Mesendoderm (in vitro differentiated cells): ENCODE results near the gene CTAG1B.
"Not testable (repeated sequence)": the region's sequence is repeated elsewhere in the genome, so short reads cannot be mapped to it uniquely, and the experiment has no call there.

Source experiments
- DNase-seq: peaks from one replicate; pipeline ENCODE4 v3.0.0; 2013
- H2AK5ac ChIP-seq: 2 replicates; pipeline ENCODE4 v1.6.1; 2013; ENCODE audit warnings: low read length, inconsistent platforms
- H2BK120ac ChIP-seq: 2 replicates; pipeline ENCODE4 v1.6.1; 2013; ENCODE audit warnings: low read depth, mild to moderate bottlenecking, low read length, moderate library complexity, mixed read lengths
- H2BK15ac ChIP-seq: replicated peaks from 2 replicates; pipeline ENCODE4 v1.6.1; 2013; ENCODE audit warnings: low read depth, mild to moderate bottlenecking, moderate library complexity
- H2BK5ac ChIP-seq: 2 replicates; pipeline ENCODE4 v1.6.1; 2013; ENCODE audit warnings: low read length, inconsistent platforms
- H3K18ac ChIP-seq: 2 replicates; pipeline ENCODE4 v1.6.1; 2013; ENCODE audit warnings: mild to moderate bottlenecking, low read length, mixed read lengths
- H3K23ac ChIP-seq: one replicate; pipeline ENCODE4 v1.6.1; 2013; ENCODE audit warnings: low read length
- H3K27ac ChIP-seq: 2 replicates; pipeline ENCODE4 v1.5.1; 2013; ENCODE audit warnings: low read depth, mild to moderate bottlenecking, inconsistent platforms, low read length, moderate library complexity
- H3K27me3 ChIP-seq: 2 replicates; pipeline ENCODE4 v1.6.1; 2013; ENCODE audit warnings: low read length, control low read depth, mild to moderate bottlenecking, inconsistent platforms; ENCODE audit not compliant: insufficient read depth, poor library complexity
- H3K36me3 ChIP-seq: 2 replicates; pipeline ENCODE4 v1.6.1; 2013; ENCODE audit warnings: low read length, inconsistent platforms; ENCODE audit not compliant: control insufficient read depth, insufficient read depth
- H3K4ac ChIP-seq: one replicate; pipeline ENCODE4 v1.6.1; 2013; ENCODE audit warnings: low read depth, mild to moderate bottlenecking, low read length, moderate library complexity
- H3K4me1 ChIP-seq: 2 replicates; pipeline ENCODE4 v1.6.1; 2013; ENCODE audit warnings: low read depth, low read length, inconsistent platforms; ENCODE audit not compliant: control insufficient read depth
- H3K4me2 ChIP-seq: 2 replicates; pipeline ENCODE4 v1.6.1; 2013; ENCODE audit warnings: low read length
- H3K4me3 ChIP-seq: 2 replicates; pipeline ENCODE4 v1.5.1; 2013; ENCODE audit warnings: mild to moderate bottlenecking, low read length
- H3K56ac ChIP-seq: one replicate; pipeline ENCODE4 v1.6.1; 2013; ENCODE audit warnings: low read length
- H3K79me1 ChIP-seq: 2 replicates; pipeline ENCODE4 v1.6.1; 2013; ENCODE audit warnings: low read length, inconsistent platforms
- H3K79me2 ChIP-seq: 2 replicates; pipeline ENCODE4 v1.6.1; 2013; ENCODE audit warnings: mild to moderate bottlenecking, low read length; ENCODE audit not compliant: control insufficient read depth, insufficient read depth
- H3K9ac ChIP-seq: 2 replicates; pipeline ENCODE4 v1.6.1; 2013; ENCODE audit warnings: low read length, inconsistent platforms
- H4K5ac ChIP-seq: one replicate; pipeline ENCODE4 v1.6.1; 2013; ENCODE audit warnings: low read length
- H4K8ac ChIP-seq: one replicate; pipeline ENCODE4 v1.6.1; 2013; ENCODE audit warnings: low read depth, mild to moderate bottlenecking, control low read depth, low read length, moderate library complexity
- WGBS: extraction: QIAGEN DNeasy Blood & Tissue Kit; methylation state at CpG from one replicate; pipeline ENCODE4 v1.1.7; 2013; ENCODE audit warnings: low lambda C conversion rate, missing lambda C conversion rate; ENCODE audit not compliant: insufficient coverage; ENCODE audit errors: extremely low coverage; 5-methylcytosine and 5-hydroxymethylcytosine counted together

CTAG1B gene

GRCh38 chrX:154657226-154657805 lies 38.2 kb upstream of the CTAG1B start:
- Histone ChIP-seq H3K56ac (no peak overlapping the region), H3K79me1 (no peaks in the 10 kb centered on the region), H3K4me2 (no peak overlapping the region), H2BK15ac (no peak overlapping the region), H2BK5ac (no peak overlapping the region), H3K4ac (no peak overlapping the region), H3K9ac (no peak overlapping the region), H3K27me3 (no peaks in the 10 kb centered on the region), H3K18ac (no peak overlapping the region), H4K5ac (no peak overlapping the region), H2AK5ac (no peak overlapping the region), H3K79me2 (no peaks in the 10 kb centered on the region), H4K8ac (no peak overlapping the region), H3K4me3 (no peak overlapping the region), H2BK120ac (no peak overlapping the region), H3K23ac (no peak overlapping the region), H3K4me1 (no peaks in the 10 kb centered on the region), H3K36me3 (no peaks in the 10 kb centered on the region), H3K27ac (no peak overlapping the region)
- DNase-seq: no peak
- no CpG with 5 or more reads among the region's 15 CpGs for WGBS

GRCh38 chrX:154655786-154656185 lies 36.7 kb upstream of the CTAG1B start:
- H2BK5ac ChIP-seq: no peak overlapping the region
- H3K27me3 ChIP-seq: no peaks in the 10 kb centered on the region
- no CpG with 5 or more reads among the region's 11 CpGs for WGBS
- H3K79me1 ChIP-seq: no peaks in the 10 kb centered on the region
- no peak overlapping the region for H2BK120ac ChIP-seq
- no peak overlapping the region for H3K27ac ChIP-seq
- no peaks in the 10 kb centered on the region for H3K79me2 ChIP-seq
- H3K4me2 ChIP-seq: no peak overlapping the region
- DNase-seq: no peak
- H3K4me3 ChIP-seq: no peak overlapping the region
- no peak overlapping the region for H3K56ac ChIP-seq
- H3K9ac ChIP-seq: no peak overlapping the region
- H2BK15ac ChIP-seq: no peak overlapping the region
- no peak overlapping the region for H3K18ac ChIP-seq
- no peak overlapping the region for H4K8ac ChIP-seq
- H3K4me1 ChIP-seq: no peaks in the 10 kb centered on the region
- no peak overlapping the region for H4K5ac ChIP-seq
- H3K4ac ChIP-seq: no peak overlapping the region
- no peaks in the 10 kb centered on the region for H3K36me3 ChIP-seq
- H2AK5ac ChIP-seq: no peak overlapping the region
- no peak overlapping the region for H3K23ac ChIP-seq

GRCh38 chrX:154655346-154655745 lies 36.3 kb upstream of the CTAG1B start:
- H3K56ac ChIP-seq: no peak overlapping the region
- no peaks in the 10 kb centered on the region for H3K36me3 ChIP-seq
- no CpG with 5 or more reads among the region's 6 CpGs for WGBS
- H3K23ac ChIP-seq: no peak overlapping the region
- H3K4ac ChIP-seq: no peak overlapping the region
- no peaks in the 10 kb centered on the region for H3K27me3 ChIP-seq
- no peak overlapping the region for H4K8ac ChIP-seq
- H3K79me2 ChIP-seq: no peaks in the 10 kb centered on the region
- H3K4me3 ChIP-seq: no peak overlapping the region
- no peak overlapping the region for H2BK15ac ChIP-seq
- no peak overlapping the region for H3K18ac ChIP-seq
- H2AK5ac ChIP-seq: no peak overlapping the region
- no peak overlapping the region for H3K27ac ChIP-seq
- H3K4me1 ChIP-seq: no peaks in the 10 kb centered on the region
- no peak overlapping the region for H2BK120ac ChIP-seq
- DNase-seq: no peak
- H3K79me1 ChIP-seq: no peaks in the 10 kb centered on the region
- H3K4me2 ChIP-seq: no peak overlapping the region
- H2BK5ac ChIP-seq: no peak overlapping the region
- H3K9ac ChIP-seq: no peak overlapping the region
- no peak overlapping the region for H4K5ac ChIP-seq

- no peaks in the 10 kb centered on the region for H3K36me3 ChIP-seq
- H3K27ac ChIP-seq: no peak overlapping the region
- no peak overlapping the region for H3K4ac ChIP-seq
- no peak overlapping the region for H3K23ac ChIP-seq
- no peak overlapping the region for H3K4me3 ChIP-seq
- no peak overlapping the region for H2BK15ac ChIP-seq
- no peak overlapping the region for H4K8ac ChIP-seq
- no peak overlapping the region for H2BK120ac ChIP-seq
- WGBS: no CpG with 5 or more reads among the region's 15 CpGs
- no peak overlapping the region for H3K4me2 ChIP-seq
- H3K27me3 ChIP-seq: no peaks in the 10 kb centered on the region
- no peak overlapping the region for H3K56ac ChIP-seq
- DNase-seq: no peak
- no peak overlapping the region for H2BK5ac ChIP-seq
- H2AK5ac ChIP-seq: no peak overlapping the region
- no peak overlapping the region for H3K18ac ChIP-seq
- no peaks in the 10 kb centered on the region for H3K4me1 ChIP-seq
- H4K5ac ChIP-seq: no peak overlapping the region
- H3K79me1 ChIP-seq: no peaks in the 10 kb centered on the region
- no peaks in the 10 kb centered on the region for H3K79me2 ChIP-seq
- no peak overlapping the region for H3K9ac ChIP-seq
Observed at GRCh38 chrX:154654925-154655324, 35.8 kb upstream of the CTAG1B start.

GRCh38 chrX:154654372-154654771 lies 35.3 kb upstream of the CTAG1B start:
- Histone ChIP-seq H2BK15ac (no peak overlapping the region), H4K5ac (no peak overlapping the region), H3K4me2 (no peak overlapping the region), H2BK120ac (no peak overlapping the region), H3K4ac (no peak overlapping the region), H3K18ac (no peak overlapping the region), H2BK5ac (no peak overlapping the region), H3K23ac (no peak overlapping the region), H3K36me3 (no peaks in the 10 kb centered on the region), H3K27ac (no peak overlapping the region), H3K79me1 (no peaks in the 10 kb centered on the region), H3K27me3 (no peaks in the 10 kb centered on the region), H3K9ac (no peak overlapping the region), H4K8ac (no peak overlapping the region), H3K4me3 (no peak overlapping the region), H3K56ac (no peak overlapping the region), H3K79me2 (no peaks in the 10 kb centered on the region), H3K4me1 (no peaks in the 10 kb centered on the region), H2AK5ac (no peak overlapping the region)
- no CpG with 5 or more reads among the region's 10 CpGs for WGBS
- no peak for DNase-seq

- H3K79me1 ChIP-seq, H4K5ac ChIP-seq, H2AK5ac ChIP-seq, H3K9ac ChIP-seq, H3K27ac ChIP-seq, DNase-seq, H3K36me3 ChIP-seq, H3K56ac ChIP-seq, H3K23ac ChIP-seq, H2BK120ac ChIP-seq, H4K8ac ChIP-seq, H3K79me2 ChIP-seq, H3K4me3 ChIP-seq, H3K4ac ChIP-seq, H3K4me1 ChIP-seq, H3K27me3 ChIP-seq, H3K4me2 ChIP-seq, H2BK15ac ChIP-seq, H2BK5ac ChIP-seq, H3K18ac ChIP-seq: not testable (repeated sequence)
- no CpG with 5 or more reads among the region's 27 CpGs for WGBS
Observed at GRCh38 chrX:154653413-154653812, 34.3 kb upstream of the CTAG1B start, which contains the start of gene CTAG2. Gene CTAG2, minus strand, starts transcription at chrX:154653579. Its CDS starts 64 bp downstream, at chrX:154653515.
